Trophoblast cell (in vitro differentiated cells and primary cell): Measurements from ENCODE around the gene SLC39A1.
"Not testable (repeated sequence)": the region's sequence is repeated elsewhere in the genome, so short reads cannot be mapped to it uniquely, and the experiment has no call there.

Source experiments
- DNase-seq, 2 donors: peaks; one replicate each; pipeline ENCODE4 v3.0.0-alpha.2; 2016
- H2AFZ ChIP-seq: 2 replicates; pipeline ENCODE4 v1.6.1; 2013; ENCODE audit warnings: low read length, moderate library complexity, mild to moderate bottlenecking; ENCODE audit not compliant: insufficient read depth, poor library complexity
- H2AK5ac ChIP-seq: 2 replicates; pipeline ENCODE4 v1.6.1; 2013; ENCODE audit warnings: mild to moderate bottlenecking, low read length
- H2BK120ac ChIP-seq: 2 replicates; pipeline ENCODE4 v1.6.1; 2013; ENCODE audit warnings: low read length, mild to moderate bottlenecking, moderate library complexity; ENCODE audit not compliant: insufficient read depth, poor library complexity
- H2BK12ac ChIP-seq: 2 replicates; pipeline ENCODE4 v1.6.1; 2013; ENCODE audit warnings: mild to moderate bottlenecking, low read length, moderate library complexity
- H2BK5ac ChIP-seq: 2 replicates; pipeline ENCODE4 v1.6.1; 2013; ENCODE audit warnings: low read length, low read depth, moderate library complexity, mild to moderate bottlenecking; ENCODE audit not compliant: poor library complexity
- H3K14ac ChIP-seq: 2 replicates; pipeline ENCODE4 v1.6.1; 2013; ENCODE audit warnings: mild to moderate bottlenecking, low read length
- H3K18ac ChIP-seq: 2 replicates; pipeline ENCODE4 v1.6.1; 2013; ENCODE audit warnings: mild to moderate bottlenecking, low read length
- H3K23ac ChIP-seq: 2 replicates; pipeline ENCODE4 v1.6.1; 2013; ENCODE audit warnings: low read length
- H3K27ac ChIP-seq: 2 replicates; pipeline ENCODE4 v1.5.1; 2013; ENCODE audit warnings: low read depth, mild to moderate bottlenecking, inconsistent platforms, low read length, moderate library complexity
- H3K27me3 ChIP-seq: 2 replicates; pipeline ENCODE4 v1.6.1; 2013; ENCODE audit warnings: inconsistent platforms, mild to moderate bottlenecking, low read length, moderate library complexity; ENCODE audit not compliant: insufficient read depth
- H3K36me3 ChIP-seq, 2 experiments: 1 replicate in 1 of 2; 2 replicates in 1 of 2; pipeline ENCODE4 v1.6.1; 2013; ENCODE audit warnings: low read length in 2 of 2, mild to moderate bottlenecking in 2 of 2, moderate library complexity in 1 of 2; ENCODE audit not compliant: insufficient read depth in 2 of 2, control insufficient read depth in 1 of 2
- H3K4ac ChIP-seq: 2 replicates; pipeline ENCODE4 v1.6.1; 2013; ENCODE audit warnings: low read depth, mild to moderate bottlenecking, low read length, moderate library complexity
- H3K4me1 ChIP-seq, 2 experiments: 1 replicate in 1 of 2; 2 replicates in 1 of 2; pipeline ENCODE4 v1.6.1; 2013; ENCODE audit warnings: low read length in 2 of 2, mild to moderate bottlenecking in 2 of 2, moderate library complexity in 1 of 2; ENCODE audit not compliant: insufficient read depth in 2 of 2, control insufficient read depth in 1 of 2
- H3K4me2 ChIP-seq: 2 replicates; pipeline ENCODE4 v1.6.1; 2013; ENCODE audit warnings: inconsistent platforms, mild to moderate bottlenecking, low read length, moderate library complexity
- H3K4me3 ChIP-seq: 2 replicates; pipeline ENCODE4 v1.5.1; 2013; ENCODE audit warnings: mild to moderate bottlenecking, low read depth, low read length, inconsistent platforms
- H3K79me1 ChIP-seq: one replicate; pipeline ENCODE4 v1.6.1; 2013; ENCODE audit warnings: low read length
- H3K79me2 ChIP-seq: 2 replicates; pipeline ENCODE4 v1.6.1; 2013; ENCODE audit warnings: low read length, mild to moderate bottlenecking; ENCODE audit not compliant: control insufficient read depth, insufficient read depth, poor library complexity
- H3K9ac ChIP-seq: 2 replicates; pipeline ENCODE4 v1.6.1; 2013; ENCODE audit warnings: mild to moderate bottlenecking, low read length
- H3K9me3 ChIP-seq: 2 replicates; pipeline ENCODE4 v1.6.1; 2013; ENCODE audit warnings: low read depth, mild to moderate bottlenecking, control low read depth, inconsistent platforms, low read length; ENCODE audit not compliant: insufficient read depth
- H4K12ac ChIP-seq: 2 replicates; pipeline ENCODE4 v1.6.1; 2013; ENCODE audit warnings: low read depth, mild to moderate bottlenecking, low read length, moderate library complexity
- H4K8ac ChIP-seq: 2 replicates; pipeline ENCODE4 v1.6.1; 2013; ENCODE audit warnings: low read depth, mild to moderate bottlenecking, low read length, moderate library complexity
- H4K91ac ChIP-seq: one replicate; pipeline ENCODE4 v1.6.1; 2013; ENCODE audit warnings: low read depth, mild to moderate bottlenecking, low read length, moderate library complexity
- WGBS: extraction: QIAGEN DNeasy Blood & Tissue Kit; methylation state at CpG from one replicate; pipeline ENCODE4 v1.1.7; 2013; ENCODE audit warnings: missing lambda C conversion rate; ENCODE audit not compliant: insufficient read length, insufficient coverage; ENCODE audit errors: extremely low coverage; 5-methylcytosine and 5-hydroxymethylcytosine counted together

SLC39A1 gene

DNA sequence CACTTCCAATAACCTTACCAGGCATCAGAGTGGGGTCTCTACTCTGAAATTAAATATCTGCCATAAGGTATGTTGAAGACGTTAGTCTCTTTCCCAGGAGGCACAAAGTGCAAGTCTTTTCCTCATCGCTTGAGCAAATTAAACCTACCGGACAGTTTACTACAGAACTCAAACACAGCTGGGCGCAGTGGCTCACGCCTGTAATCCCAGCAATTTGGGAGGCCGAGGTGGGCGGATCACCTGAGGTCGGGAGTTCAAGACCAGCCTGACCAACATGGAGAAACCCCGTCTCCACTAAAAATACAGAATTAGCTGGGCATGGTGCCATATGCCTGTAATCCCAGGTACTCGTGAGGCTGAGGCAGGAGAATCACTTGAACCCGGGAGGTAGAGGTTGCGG lies 15.8 kb upstream of the SLC39A1 start:
- not testable (repeated sequence) for H3K14ac ChIP-seq, H3K27ac ChIP-seq, H2AK5ac ChIP-seq, H2BK120ac ChIP-seq, H2BK5ac ChIP-seq, DNase-seq, H4K91ac ChIP-seq, H4K12ac ChIP-seq, H3K9me3 ChIP-seq, H3K79me1 ChIP-seq, H3K4me1 ChIP-seq, H3K4me3 ChIP-seq, H2BK12ac ChIP-seq, H3K9ac ChIP-seq, H3K79me2 ChIP-seq, H4K8ac ChIP-seq, H3K23ac ChIP-seq, H3K27me3 ChIP-seq, H3K18ac ChIP-seq, H3K4me2 ChIP-seq, H2AFZ ChIP-seq, H3K4ac ChIP-seq
- H3K36me3 ChIP-seq = peaks cover 15 to 32% of the 10 kb centered on the region in 2 experiments
- no CpG with 5 or more reads among the region's 12 CpGs for WGBS

DNA sequence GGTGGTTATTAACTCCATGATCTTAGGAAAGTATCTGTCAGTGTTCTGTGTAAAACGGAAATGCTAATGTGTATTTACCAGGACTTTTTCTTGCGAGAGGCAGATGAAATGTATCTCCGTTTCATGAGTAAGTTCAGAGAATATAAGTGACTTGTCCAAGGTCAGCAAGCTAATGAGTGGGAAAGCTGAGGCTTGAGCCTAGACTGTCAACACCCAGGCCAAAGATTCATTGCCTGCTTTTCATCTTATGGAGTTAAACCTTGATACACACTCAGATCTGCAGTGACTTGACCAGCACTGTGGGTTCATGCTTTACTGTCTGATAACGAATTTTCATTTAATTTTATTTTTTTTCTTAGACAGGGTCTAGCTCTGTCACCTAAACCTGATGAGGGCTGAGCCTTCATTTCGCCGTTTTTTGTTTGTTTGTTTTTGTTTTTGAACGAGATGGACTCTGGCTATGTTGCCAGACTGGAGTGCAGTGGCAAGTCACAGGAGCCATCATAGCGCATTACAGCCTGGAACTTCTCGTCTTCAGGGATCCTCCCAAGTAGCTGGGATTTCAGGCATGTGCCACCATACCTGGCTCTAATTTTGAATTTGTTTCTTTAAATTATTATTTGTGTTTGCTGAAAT lies 15.1 kb upstream of the SLC39A1 start:
- Histone ChIP-seq H3K79me1 (peaks cover 9% of the 10 kb centered on the region), H3K9ac (no peak overlapping the region), H4K91ac (no peak overlapping the region), H2AK5ac (no peak overlapping the region), H3K23ac (no peak overlapping the region), H3K4me1 (no peaks in the 10 kb centered on the region), H3K27ac (no peak overlapping the region), H2BK120ac (no peak overlapping the region), H2AFZ (no peak overlapping the region), H3K9me3 (peaks cover 2% of the 10 kb centered on the region), H3K14ac (no peak overlapping the region), H2BK5ac (no peak overlapping the region), H3K4me2 (peak overlapping the region; percentile 70), H3K18ac (no peak overlapping the region), H2BK12ac (no peak overlapping the region), H3K4ac (no peak overlapping the region), H3K27me3 (no peaks in the 10 kb centered on the region), H4K12ac (no peak overlapping the region), H3K36me3 (peaks cover 21 to 37% of the 10 kb centered on the region in 2 experiments), H4K8ac (no peak overlapping the region), H3K4me3 (no peak overlapping the region), H3K79me2 (peaks cover 10% of the 10 kb centered on the region)
- WGBS = no CpG with 5 or more reads among the region's 9 CpGs
- no peak for DNase-seq

DNA sequence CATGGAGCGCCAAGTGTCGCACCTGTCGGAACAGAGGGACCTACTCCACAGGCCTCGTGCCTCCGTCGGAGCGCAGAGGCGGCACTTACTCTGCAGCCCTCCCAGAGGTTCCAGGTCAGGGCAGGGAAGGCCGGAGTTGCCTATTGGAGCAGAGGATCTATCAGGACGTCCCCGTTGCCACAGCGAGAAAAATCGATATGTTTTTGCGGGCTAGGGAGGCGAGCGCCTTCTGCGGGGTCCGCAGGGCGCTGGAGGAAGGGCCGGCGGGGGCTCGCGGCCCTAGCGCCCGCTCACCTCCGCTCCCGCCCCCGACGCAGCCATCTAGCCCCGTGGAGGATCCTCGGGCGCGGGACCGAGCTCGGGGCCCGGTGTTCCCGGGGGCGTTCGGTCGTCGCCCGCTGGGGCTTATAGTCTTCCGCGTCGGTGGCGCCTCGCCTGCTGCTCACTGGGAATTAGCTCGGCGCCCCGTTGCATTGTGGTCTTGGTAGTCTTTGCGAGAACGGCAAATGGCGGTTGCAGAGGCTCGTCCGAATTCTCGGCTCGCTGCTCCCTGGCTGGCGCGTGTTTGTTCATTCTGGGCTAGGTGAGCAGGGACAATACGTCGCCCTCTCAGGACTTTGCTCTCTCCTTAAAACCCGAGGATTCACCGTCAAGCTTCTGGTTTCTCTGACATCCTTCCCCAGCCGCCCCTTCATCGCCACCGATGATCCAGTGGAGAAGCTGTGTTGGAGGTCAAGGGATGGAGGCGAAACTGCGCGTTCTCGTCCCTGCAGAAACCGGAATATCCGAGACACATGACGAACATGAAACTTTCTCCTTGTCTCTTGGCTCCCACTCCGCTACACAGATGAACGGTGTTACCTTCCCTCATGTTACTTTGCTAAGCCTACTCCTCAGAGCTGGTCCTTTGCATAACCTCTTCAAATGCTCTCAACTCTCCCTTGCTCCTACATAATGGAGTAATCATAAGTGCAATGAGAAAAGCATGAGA lies 14.2 kb upstream of the SLC39A1 start, which contains the start of gene JTB:
JTB (minus strand) TSS at position 425 of the 991 bp plus-strand sequence; CDS start at position 3, 422 bp downstream.
- Histone ChIP-seq H3K18ac (peak within 1 kb of the TSS; percentile 88), H2BK120ac (peak within 1 kb of the TSS; percentile 82), H3K36me3 (peaks cover 21 to 35% of the 10 kb centered on the region in 2 experiments), H3K27ac (peak within 1 kb of the TSS; percentile 66), H3K4me3 (peak within 1 kb of the TSS; percentile 85), H4K12ac (peak within 1 kb of the TSS; percentile 90), H3K27me3 (no peaks in the 10 kb centered on the region), H2BK5ac (peak within 1 kb of the TSS; percentile 72), H3K79me2 (peaks cover 10% of the 10 kb centered on the region), H2AK5ac (peak within 1 kb of the TSS; percentile 96), H3K9ac (peak within 1 kb of the TSS; percentile 85), H3K79me1 (peaks cover 9% of the 10 kb centered on the region), H3K23ac (peak within 1 kb of the TSS; percentile 22), H2AFZ (peak within 1 kb of the TSS; percentile 69), H3K9me3 (peaks cover 2% of the 10 kb centered on the region), H4K91ac (peak within 1 kb of the TSS; percentile 93), H3K4me1 (no peaks in the 10 kb centered on the region), H3K14ac (peak within 1 kb of the TSS; percentile 98), H3K4ac (peak within 1 kb of the TSS; percentile 98), H2BK12ac (peak within 1 kb of the TSS; percentile 5), H4K8ac (peak within 1 kb of the TSS; percentile 96), H3K4me2 (peak within 1 kb of the TSS; percentile 70)
- peak; percentile 77 to 87 for DNase-seq
- WGBS = no CpG with 5 or more reads among the region's 75 CpGs

DNA sequence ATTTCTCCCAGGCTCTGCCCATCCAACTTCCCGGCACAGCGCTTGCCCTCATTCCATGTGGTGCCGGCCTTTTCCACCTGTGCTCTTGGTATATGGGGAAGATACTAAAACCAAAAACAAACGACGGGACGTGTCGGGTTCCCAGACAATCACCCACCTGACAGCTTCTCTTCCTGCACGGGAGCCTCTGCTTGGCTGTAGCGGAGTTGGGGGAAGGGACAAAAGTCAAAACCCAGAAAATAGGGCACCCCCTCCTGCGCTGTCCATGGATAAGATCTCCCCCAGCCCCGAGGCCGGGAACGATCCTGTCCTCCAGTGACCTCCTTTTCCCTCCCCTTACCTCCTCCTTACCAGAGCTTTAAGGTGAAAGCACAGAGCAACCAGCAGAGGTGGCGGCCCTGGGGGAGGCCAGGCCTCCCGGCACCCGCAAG lies 13.5 kb upstream of the SLC39A1 start:
- no peaks in the 10 kb centered on the region for H3K27me3 ChIP-seq
- peaks cover 10% of the 10 kb centered on the region for H3K79me2 ChIP-seq
- H4K8ac ChIP-seq = peak overlapping the region; percentile 96
- peaks cover 9% of the 10 kb centered on the region for H3K79me1 ChIP-seq
- peaks cover 20 to 32% of the 10 kb centered on the region in 2 experiments for H3K36me3 ChIP-seq
- peaks cover 2% of the 10 kb centered on the region for H3K9me3 ChIP-seq
- H2BK12ac ChIP-seq = no peak overlapping the region
- H3K23ac ChIP-seq = peak overlapping the region; percentile 22
- H3K18ac ChIP-seq = peak overlapping the region; percentile 88
- peak overlapping the region; percentile 93 for H4K91ac ChIP-seq
- peak overlapping the region; percentile 98 for H3K4ac ChIP-seq
- peak overlapping the region; percentile 66 for H3K27ac ChIP-seq
- peak overlapping the region; percentile 96 for H2AK5ac ChIP-seq
- H2BK120ac ChIP-seq = peak overlapping the region; percentile 82
- H3K4me2 ChIP-seq = peak overlapping the region; percentile 70
- peak overlapping the region; percentile 69 for H2AFZ ChIP-seq
- peak overlapping the region; percentile 85 for H3K4me3 ChIP-seq
- peak overlapping the region; percentile 85 for H3K9ac ChIP-seq
- no peaks in the 10 kb centered on the region for H3K4me1 ChIP-seq
- H2BK5ac ChIP-seq = no peak overlapping the region
- H3K14ac ChIP-seq = peak overlapping the region; percentile 98
- DNase-seq = no peak
- WGBS = no CpG with 5 or more reads among the region's 16 CpGs
- peak overlapping the region; percentile 90 for H4K12ac ChIP-seq
